WTC11 (cell line): Measurements from ENCODE around the gene SCRN3. TPM values are rescaled to one million over a fixed set of nuclear protein-coding genes. Genes with fewer than 3 reads are reported as not detected.

ENCODE experiments used
- ATAC-seq: fragments of 200-7000 bp; cut with Tn5 transposase; 2 replicates; pipeline ENCODE4 v1.10.0; 2021; ENCODE audit warnings: mild to moderate bottlenecking, moderate library complexity
- CTCF ChIA-PET: fragments of 300-600 bp; sonication (Branson Sonifier 250); formaldehyde crosslinking; loops from one replicate; lab custom pipeline; 2021; ENCODE audit warnings: antibody characterized with exemption; lab: Charles Lee
- POLR2A ChIA-PET: fragments of 350-600 bp; sonication (Branson Sonifier 250); formaldehyde crosslinking; loops from one replicate; lab custom pipeline; 2021; ENCODE audit warnings: antibody characterized with exemption; lab: Charles Lee
- DNase-seq: peaks from one replicate; pipeline ENCODE4 v3.0.0; 2021; ENCODE audit warnings: low spot score
- H3K27ac Mint-ChIP-seq: 2 replicates; pipeline ENCODE4 v1.8.0; 2021; ENCODE audit warnings: mixed read lengths
- H3K27me3 Mint-ChIP-seq: 2 replicates; pipeline ENCODE4 v1.8.0; 2021; ENCODE audit warnings: low read depth, mild to moderate bottlenecking, moderate library complexity, mixed read lengths
- H3K36me3 Mint-ChIP-seq: 2 replicates; pipeline ENCODE4 v1.8.0; 2021; ENCODE audit warnings: mixed read lengths
- H3K4me1 Mint-ChIP-seq: 2 replicates; pipeline ENCODE4 v1.8.0; 2022; ENCODE audit warnings: mixed read lengths
- H3K4me3 Mint-ChIP-seq: 2 replicates; pipeline ENCODE4 v1.8.0; 2021; ENCODE audit warnings: mild to moderate bottlenecking, moderate library complexity, mixed read lengths
- H3K9me3 Mint-ChIP-seq: 2 replicates; pipeline ENCODE4 v1.8.0; 2021; ENCODE audit warnings: mixed read lengths
- FOXK1 ChIP-seq: sonication (generic); formaldehyde crosslinking; IDR thresholded peaks from 2 replicates; pipeline ENCODE4 v1.8.0; 2022; ENCODE audit warnings: mild to moderate bottlenecking, moderate library complexity, missing genetic modification reagents
- JUN ChIP-seq: sonication (generic); formaldehyde crosslinking; IDR thresholded peaks from 2 replicates; pipeline ENCODE4 v1.8.0; 2023; ENCODE audit warnings: mild to moderate bottlenecking, missing genetic modification reagents
- TEAD1 ChIP-seq: sonication (generic); formaldehyde crosslinking; IDR thresholded peaks from 2 replicates; pipeline ENCODE4 v1.8.0; 2022; ENCODE audit warnings: mild to moderate bottlenecking, missing genetic modification reagents
- TP53 ChIP-seq: sonication (generic); formaldehyde crosslinking; IDR thresholded peaks from 2 replicates; pipeline ENCODE4 v1.8.1; 2023; ENCODE audit warnings: mild to moderate bottlenecking, missing genetic modification reagents
- ZNF121 ChIP-seq: sonication (generic); formaldehyde crosslinking; IDR thresholded peaks from 2 replicates; pipeline ENCODE4 v1.8.0; 2023; ENCODE audit warnings: missing genetic modification reagents
- ZNF219 ChIP-seq: sonication (generic); formaldehyde crosslinking; IDR thresholded peaks from 2 replicates; pipeline ENCODE4 v1.8.0; 2023; ENCODE audit warnings: missing genetic modification reagents, mild to moderate bottlenecking, borderline replicate concordance
- ZNF263 ChIP-seq: sonication (generic); formaldehyde crosslinking; IDR thresholded peaks from 2 replicates; pipeline ENCODE4 v1.8.1; 2022; ENCODE audit warnings: low read depth, mild to moderate bottlenecking, moderate library complexity, missing genetic modification reagents
- ZNF396 ChIP-seq: fragments of 250-450 bp; sonication (Bioruptor Pico); IDR thresholded peaks from 2 replicates; pipeline ENCODE4 v1.8.0; 2021; ENCODE audit warnings: mild to moderate bottlenecking, moderate library complexity, borderline replicate concordance
- ZNF425 ChIP-seq: fragments of 250-450 bp; sonication (Bioruptor Pico); conservative IDR thresholded peaks from 2 replicates; pipeline ENCODE4 v1.9.0; 2021; ENCODE audit warnings: mild to moderate bottlenecking
- total RNA-seq: library from RNA; stranded (reverse); gene quantifications from 3 replicates; pipeline ENCODE4 v1.2.3, GENCODE V29; 2021
- TF ChIP-seq, protein P1 (sequence below): sonication (generic); formaldehyde crosslinking; IDR thresholded peaks from 2 replicates; pipeline ENCODE4 v1.8.1; 2022; ENCODE audit warnings: missing genetic modification reagents, borderline replicate concordance
- TF ChIP-seq, protein P2 (sequence below): sonication (generic); formaldehyde crosslinking; IDR thresholded peaks from 2 replicates; pipeline ENCODE4 v1.8.0; 2022; ENCODE audit warnings: mild to moderate bottlenecking, missing genetic modification reagents
- TF ChIP-seq, protein P3 (sequence below): sonication (generic); formaldehyde crosslinking; IDR thresholded peaks from 2 replicates; pipeline ENCODE4 v1.8.1; 2022; ENCODE audit warnings: mild to moderate bottlenecking, missing genetic modification reagents, moderate library complexity, borderline replicate concordance
- TF ChIP-seq, protein P4 (sequence below): fragments of 250-450 bp; sonication (Bioruptor Pico); IDR thresholded peaks from 2 replicates; pipeline ENCODE4 v1.9.0; 2021; ENCODE audit warnings: mild to moderate bottlenecking
- TF ChIP-seq, protein P5 (sequence below): sonication (generic); formaldehyde crosslinking; IDR thresholded peaks from 2 replicates; pipeline ENCODE4 v1.8.0; 2022; ENCODE audit warnings: mild to moderate bottlenecking, missing genetic modification reagents

Gene SCRN3
- total RNA-seq, 1 experiment from 2014 or later, result 8.0 TPM

- no peak overlapping the region for H3K27ac Mint-ChIP-seq
- POLR2A ChIA-PET, result no interaction called here
- no peak for TF ChIP-seq TP53 (CRISPR knock-in tag)
- no peak for TF ChIP-seq JUN (CRISPR knock-in tag)
- TF ChIP-seq, protein P1, sequence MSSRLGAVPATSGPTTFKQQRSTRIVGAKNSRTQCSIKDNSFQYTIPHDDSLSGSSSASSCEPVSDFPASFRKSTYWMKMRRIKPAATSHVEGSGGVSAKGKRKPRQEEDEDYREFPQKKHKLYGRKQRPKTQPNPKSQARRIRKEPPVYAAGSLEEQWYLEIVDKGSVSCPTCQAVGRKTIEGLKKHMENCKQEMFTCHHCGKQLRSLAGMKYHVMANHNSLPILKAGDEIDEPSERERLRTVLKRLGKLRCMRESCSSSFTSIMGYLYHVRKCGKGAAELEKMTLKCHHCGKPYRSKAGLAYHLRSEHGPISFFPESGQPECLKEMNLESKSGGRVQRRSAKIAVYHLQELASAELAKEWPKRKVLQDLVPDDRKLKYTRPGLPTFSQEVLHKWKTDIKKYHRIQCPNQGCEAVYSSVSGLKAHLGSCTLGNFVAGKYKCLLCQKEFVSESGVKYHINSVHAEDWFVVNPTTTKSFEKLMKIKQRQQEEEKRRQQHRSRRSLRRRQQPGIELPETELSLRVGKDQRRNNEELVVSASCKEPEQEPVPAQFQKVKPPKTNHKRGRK (CRISPR knock-in tag), result no peak
- CTCF ChIA-PET, result no interaction called here
- ATAC-seq, result no peak
- H3K36me3 Mint-ChIP-seq, result peaks cover 10% of the 10 kb centered on the region
- H3K4me1 Mint-ChIP-seq, result no peaks in the 10 kb centered on the region
- DNase-seq, result no peak
- no peak overlapping the region for H3K4me3 Mint-ChIP-seq
- no peaks in the 10 kb centered on the region for H3K9me3 Mint-ChIP-seq
- H3K27me3 Mint-ChIP-seq, result no peaks in the 10 kb centered on the region
Measured at GRCh38 chr2:174376967-174377366, 18.6 kb upstream of the SCRN3 start.

- no peak overlapping the region for H3K4me3 Mint-ChIP-seq
- H3K27me3 Mint-ChIP-seq, result no peaks in the 10 kb centered on the region
- H3K27ac Mint-ChIP-seq, result no peak overlapping the region
- H3K9me3 Mint-ChIP-seq, result no peaks in the 10 kb centered on the region
- H3K36me3 Mint-ChIP-seq, result peaks cover 2% of the 10 kb centered on the region; the same call in 1 of the 2 replicates
- H3K4me1 Mint-ChIP-seq, result no peaks in the 10 kb centered on the region
- TF ChIP-seq, protein P2, sequence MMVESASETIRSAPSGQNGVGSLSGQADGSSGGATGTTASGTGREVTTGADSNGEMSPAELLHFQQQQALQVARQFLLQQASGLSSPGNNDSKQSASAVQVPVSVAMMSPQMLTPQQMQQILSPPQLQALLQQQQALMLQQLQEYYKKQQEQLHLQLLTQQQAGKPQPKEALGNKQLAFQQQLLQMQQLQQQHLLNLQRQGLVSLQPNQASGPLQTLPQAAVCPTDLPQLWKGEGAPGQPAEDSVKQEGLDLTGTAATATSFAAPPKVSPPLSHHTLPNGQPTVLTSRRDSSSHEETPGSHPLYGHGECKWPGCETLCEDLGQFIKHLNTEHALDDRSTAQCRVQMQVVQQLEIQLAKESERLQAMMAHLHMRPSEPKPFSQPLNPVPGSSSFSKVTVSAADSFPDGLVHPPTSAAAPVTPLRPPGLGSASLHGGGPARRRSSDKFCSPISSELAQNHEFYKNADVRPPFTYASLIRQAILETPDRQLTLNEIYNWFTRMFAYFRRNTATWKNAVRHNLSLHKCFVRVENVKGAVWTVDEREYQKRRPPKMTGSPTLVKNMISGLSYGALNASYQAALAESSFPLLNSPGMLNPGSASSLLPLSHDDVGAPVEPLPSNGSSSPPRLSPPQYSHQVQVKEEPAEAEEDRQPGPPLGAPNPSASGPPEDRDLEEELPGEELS (CRISPR knock-in tag), result no peak
- TF ChIP-seq, protein P1 (CRISPR knock-in tag), result no peak
- TF ChIP-seq, protein P3, sequence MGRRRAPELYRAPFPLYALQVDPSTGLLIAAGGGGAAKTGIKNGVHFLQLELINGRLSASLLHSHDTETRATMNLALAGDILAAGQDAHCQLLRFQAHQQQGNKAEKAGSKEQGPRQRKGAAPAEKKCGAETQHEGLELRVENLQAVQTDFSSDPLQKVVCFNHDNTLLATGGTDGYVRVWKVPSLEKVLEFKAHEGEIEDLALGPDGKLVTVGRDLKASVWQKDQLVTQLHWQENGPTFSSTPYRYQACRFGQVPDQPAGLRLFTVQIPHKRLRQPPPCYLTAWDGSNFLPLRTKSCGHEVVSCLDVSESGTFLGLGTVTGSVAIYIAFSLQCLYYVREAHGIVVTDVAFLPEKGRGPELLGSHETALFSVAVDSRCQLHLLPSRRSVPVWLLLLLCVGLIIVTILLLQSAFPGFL (CRISPR knock-in tag), result no peak
- TF ChIP-seq ZNF121 (no peak), ZNF219 (CRISPR knock-in tag) (no peak), FOXK1 (no peak), ZNF263 (no peak)
- TF ChIP-seq, protein P4, sequence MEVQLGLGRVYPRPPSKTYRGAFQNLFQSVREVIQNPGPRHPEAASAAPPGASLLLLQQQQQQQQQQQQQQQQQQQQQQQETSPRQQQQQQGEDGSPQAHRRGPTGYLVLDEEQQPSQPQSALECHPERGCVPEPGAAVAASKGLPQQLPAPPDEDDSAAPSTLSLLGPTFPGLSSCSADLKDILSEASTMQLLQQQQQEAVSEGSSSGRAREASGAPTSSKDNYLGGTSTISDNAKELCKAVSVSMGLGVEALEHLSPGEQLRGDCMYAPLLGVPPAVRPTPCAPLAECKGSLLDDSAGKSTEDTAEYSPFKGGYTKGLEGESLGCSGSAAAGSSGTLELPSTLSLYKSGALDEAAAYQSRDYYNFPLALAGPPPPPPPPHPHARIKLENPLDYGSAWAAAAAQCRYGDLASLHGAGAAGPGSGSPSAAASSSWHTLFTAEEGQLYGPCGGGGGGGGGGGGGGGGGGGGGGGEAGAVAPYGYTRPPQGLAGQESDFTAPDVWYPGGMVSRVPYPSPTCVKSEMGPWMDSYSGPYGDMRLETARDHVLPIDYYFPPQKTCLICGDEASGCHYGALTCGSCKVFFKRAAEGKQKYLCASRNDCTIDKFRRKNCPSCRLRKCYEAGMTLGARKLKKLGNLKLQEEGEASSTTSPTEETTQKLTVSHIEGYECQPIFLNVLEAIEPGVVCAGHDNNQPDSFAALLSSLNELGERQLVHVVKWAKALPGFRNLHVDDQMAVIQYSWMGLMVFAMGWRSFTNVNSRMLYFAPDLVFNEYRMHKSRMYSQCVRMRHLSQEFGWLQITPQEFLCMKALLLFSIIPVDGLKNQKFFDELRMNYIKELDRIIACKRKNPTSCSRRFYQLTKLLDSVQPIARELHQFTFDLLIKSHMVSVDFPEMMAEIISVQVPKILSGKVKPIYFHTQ (CRISPR knock-in tag), result no peak
- no peak for DNase-seq
- ChIA-PET CTCF (no interaction called here), POLR2A (no interaction called here)
- ATAC-seq, result no peak
Measured at GRCh38 chr2:174383796-174384195, 11.7 kb upstream of the SCRN3 start.

DNA sequence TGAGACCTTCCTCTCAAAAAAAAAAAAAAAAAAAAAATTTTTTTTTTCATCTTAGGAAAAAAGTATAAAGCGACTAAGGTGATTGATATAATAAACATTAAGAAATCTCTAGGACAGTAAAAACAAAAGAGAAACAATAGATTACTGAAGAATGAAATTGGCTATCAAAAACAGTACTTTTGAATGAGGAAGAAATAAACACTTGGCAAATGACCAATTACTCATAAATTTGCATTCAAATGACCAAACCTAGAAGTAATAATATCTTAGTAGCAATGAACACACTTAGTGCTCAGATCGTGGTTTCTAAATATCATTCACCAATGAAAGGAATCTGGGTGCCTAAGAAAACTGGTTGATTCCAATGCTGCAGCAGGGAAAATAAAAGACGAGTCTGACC lies 10.3 kb upstream of the SCRN3 start:
- DNase-seq (no peak), ATAC-seq (no peak)
- ChIA-PET CTCF (no interaction called here), POLR2A (no interaction called here)
- no peaks in the 10 kb centered on the region for H3K4me1 Mint-ChIP-seq
- H3K27me3 Mint-ChIP-seq, result no peaks in the 10 kb centered on the region
- no peaks in the 10 kb centered on the region for H3K9me3 Mint-ChIP-seq
- H3K4me3 Mint-ChIP-seq, result no peak overlapping the region
- peaks cover 3% of the 10 kb centered on the region for H3K36me3 Mint-ChIP-seq
- H3K27ac Mint-ChIP-seq, result no peak overlapping the region
- no peak for TF ChIP-seq ZNF425 (CRISPR knock-in tag)
- TF ChIP-seq, protein P3 (CRISPR knock-in tag), result no peak
- no peak for TF ChIP-seq ZNF396 (CRISPR knock-in tag)
- TF ChIP-seq, protein P5, sequence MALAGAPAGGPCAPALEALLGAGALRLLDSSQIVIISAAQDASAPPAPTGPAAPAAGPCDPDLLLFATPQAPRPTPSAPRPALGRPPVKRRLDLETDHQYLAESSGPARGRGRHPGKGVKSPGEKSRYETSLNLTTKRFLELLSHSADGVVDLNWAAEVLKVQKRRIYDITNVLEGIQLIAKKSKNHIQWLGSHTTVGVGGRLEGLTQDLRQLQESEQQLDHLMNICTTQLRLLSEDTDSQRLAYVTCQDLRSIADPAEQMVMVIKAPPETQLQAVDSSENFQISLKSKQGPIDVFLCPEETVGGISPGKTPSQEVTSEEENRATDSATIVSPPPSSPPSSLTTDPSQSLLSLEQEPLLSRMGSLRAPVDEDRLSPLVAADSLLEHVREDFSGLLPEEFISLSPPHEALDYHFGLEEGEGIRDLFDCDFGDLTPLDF (CRISPR knock-in tag), result no peak
- TF ChIP-seq TEAD1 (CRISPR knock-in tag), result no peak
